ENCODE results near the gene SHISA9. TPM values are rescaled to one million over a fixed set of nuclear protein-coding genes. Genes with fewer than 3 reads are reported as not detected.

The SHISA9 gene
- total and polyA plus RNA-seq, 8 donors = 0.03 to 0.21 (median 0.10) TPM; not detected in 2

DNA sequence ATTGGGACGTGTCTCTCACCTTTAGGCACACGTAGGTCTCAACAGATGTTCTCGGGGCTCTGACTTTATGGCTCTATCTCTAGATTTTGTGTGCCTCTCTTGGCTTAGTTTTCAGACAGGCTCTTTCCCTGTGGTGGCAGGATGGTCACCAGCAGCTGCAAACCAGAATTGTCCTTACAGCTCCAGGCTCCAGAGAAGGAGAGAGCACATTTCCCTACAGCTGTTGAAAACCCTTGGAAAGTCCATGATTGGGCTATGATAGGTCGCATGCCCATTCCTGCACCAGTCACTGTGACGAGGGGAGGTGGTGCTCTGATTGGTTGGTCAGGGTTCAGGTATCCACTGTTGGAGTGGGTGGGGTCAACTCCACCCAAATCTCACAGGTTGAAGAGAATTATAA is 41.5 kb downstream of the SHISA9 start:
- H3K4me1 ChIP-seq = no peaks in the 10 kb centered on the region
- H3K4me3 ChIP-seq = no peak overlapping the region
- H3K36me3 ChIP-seq = no peaks in the 10 kb centered on the region
- TF ChIP-seq, protein P1, sequence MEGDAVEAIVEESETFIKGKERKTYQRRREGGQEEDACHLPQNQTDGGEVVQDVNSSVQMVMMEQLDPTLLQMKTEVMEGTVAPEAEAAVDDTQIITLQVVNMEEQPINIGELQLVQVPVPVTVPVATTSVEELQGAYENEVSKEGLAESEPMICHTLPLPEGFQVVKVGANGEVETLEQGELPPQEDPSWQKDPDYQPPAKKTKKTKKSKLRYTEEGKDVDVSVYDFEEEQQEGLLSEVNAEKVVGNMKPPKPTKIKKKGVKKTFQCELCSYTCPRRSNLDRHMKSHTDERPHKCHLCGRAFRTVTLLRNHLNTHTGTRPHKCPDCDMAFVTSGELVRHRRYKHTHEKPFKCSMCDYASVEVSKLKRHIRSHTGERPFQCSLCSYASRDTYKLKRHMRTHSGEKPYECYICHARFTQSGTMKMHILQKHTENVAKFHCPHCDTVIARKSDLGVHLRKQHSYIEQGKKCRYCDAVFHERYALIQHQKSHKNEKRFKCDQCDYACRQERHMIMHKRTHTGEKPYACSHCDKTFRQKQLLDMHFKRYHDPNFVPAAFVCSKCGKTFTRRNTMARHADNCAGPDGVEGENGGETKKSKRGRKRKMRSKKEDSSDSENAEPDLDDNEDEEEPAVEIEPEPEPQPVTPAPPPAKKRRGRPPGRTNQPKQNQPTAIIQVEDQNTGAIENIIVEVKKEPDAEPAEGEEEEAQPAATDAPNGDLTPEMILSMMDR (IDR thresholded peaks at IDR 0.05) = no peak
- peaks cover 0 to 3% of the 10 kb centered on the region in 2 donors for H3K9me3 ChIP-seq
- intact Hi-C loops (cut with DNase I) = no loop called here
- no peak overlapping the region for H3K27ac ChIP-seq
- peaks cover 0 to 7% of the 10 kb centered on the region in 2 donors for H3K27me3 ChIP-seq
- ATAC-seq (no peak), DNase-seq (no peak)

DNA sequence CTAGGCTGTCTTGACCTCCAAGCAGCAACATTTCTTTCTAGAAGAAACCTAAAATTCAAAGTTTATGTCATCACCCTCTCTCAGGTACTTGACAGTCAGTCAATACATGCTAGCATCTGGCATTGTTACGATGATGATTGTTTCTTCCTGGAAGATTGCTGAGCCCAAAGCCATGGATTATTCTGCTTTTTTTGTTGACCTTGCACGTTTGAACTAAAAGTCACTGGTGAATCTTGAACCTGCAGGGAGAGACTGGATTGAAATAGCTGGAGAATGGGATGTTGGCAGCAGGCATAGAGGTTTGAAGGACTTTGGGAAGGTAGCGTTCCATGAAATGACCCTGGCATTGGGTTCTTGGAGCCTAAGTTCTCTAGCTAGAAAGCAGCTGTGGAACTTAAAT is 42.9 kb downstream of the SHISA9 start:
- intact Hi-C loops (cut with DNase I) = no loop called here
- TF ChIP-seq, protein P1 (IDR thresholded peaks at IDR 0.05) = no peak
- H3K27me3 ChIP-seq = peaks cover 0 to 7% of the 10 kb centered on the region in 2 donors
- no peak overlapping the region for H3K4me3 ChIP-seq
- no peak overlapping the region for H3K27ac ChIP-seq
- ATAC-seq (no peak), DNase-seq (no peak)
- no peaks in the 10 kb centered on the region for H3K4me1 ChIP-seq
- no peaks in the 10 kb centered on the region for H3K36me3 ChIP-seq
- H3K9me3 ChIP-seq = peaks cover 0 to 3% of the 10 kb centered on the region in 2 donors

DNA sequence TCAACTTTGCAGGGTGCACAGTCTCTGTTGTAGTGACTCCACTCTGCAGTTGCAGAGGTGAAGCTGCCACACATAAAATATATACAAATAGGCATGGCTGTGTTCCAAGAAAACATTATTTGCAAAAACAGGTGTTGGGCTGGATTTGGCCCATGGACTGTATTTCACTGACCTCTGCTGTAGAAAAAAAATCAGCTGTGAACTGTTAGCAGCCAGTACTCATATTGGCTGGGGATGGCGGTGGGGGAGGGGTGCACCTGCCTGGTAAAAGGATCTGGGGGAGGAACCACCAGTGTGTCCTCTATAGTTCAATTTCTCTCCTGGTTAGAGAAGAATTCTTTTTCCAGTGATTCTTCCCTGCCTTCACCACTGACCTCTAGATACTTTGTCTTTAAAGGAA is 50.0 kb downstream of the SHISA9 start:
- peaks cover 0 to 3% of the 10 kb centered on the region in 2 donors for H3K9me3 ChIP-seq
- no peaks in the 10 kb centered on the region for H3K4me1 ChIP-seq
- no peak overlapping the region for H3K4me3 ChIP-seq
- no peaks in the 10 kb centered on the region for H3K36me3 ChIP-seq
- TF ChIP-seq, protein P1 (IDR thresholded peaks at IDR 0.05) = no peak
- H3K27ac ChIP-seq = no peak overlapping the region
- no peak for ATAC-seq
- intact Hi-C loops (cut with DNase I) = no loop called here
- H3K27me3 ChIP-seq = no peaks in the 10 kb centered on the region
- no peak for DNase-seq

GRCh38 chr16:12951976-12952375 is 50.6 kb downstream of the SHISA9 start:
- intact Hi-C loops (cut with DNase I) = no loop called here
- H3K4me1 ChIP-seq = no peaks in the 10 kb centered on the region
- TF ChIP-seq, protein P1 (IDR thresholded peaks at IDR 0.05) = no peak
- peaks cover 0 to under 1% of the 10 kb centered on the region in 2 donors for H3K9me3 ChIP-seq
- H3K36me3 ChIP-seq = no peaks in the 10 kb centered on the region
- DNase-seq (no peak), ATAC-seq (no peak)
- H3K27me3 ChIP-seq = no peaks in the 10 kb centered on the region
- H3K4me3 ChIP-seq = no peak overlapping the region
- no peak overlapping the region for H3K27ac ChIP-seq

GRCh38 chr16:12958366-12958765 is 57.0 kb downstream of the SHISA9 start:
- no peaks in the 10 kb centered on the region for H3K36me3 ChIP-seq
- intact Hi-C loops (cut with DNase I) = no loop called here
- H3K27ac ChIP-seq = no peak overlapping the region
- no peak for ATAC-seq
- no peaks in the 10 kb centered on the region for H3K4me1 ChIP-seq
- no peaks in the 10 kb centered on the region for H3K27me3 ChIP-seq
- H3K4me3 ChIP-seq = no peak overlapping the region
- no peaks in the 10 kb centered on the region for H3K9me3 ChIP-seq
- no peak for DNase-seq
- TF ChIP-seq, protein P1 (IDR thresholded peaks at IDR 0.05) = no peak

All from left lung (tissue), 10 donors.